LHCN-M2 (cell line): ENCODE results near the gene ZNF236. TPM values are rescaled to one million over a fixed set of nuclear protein-coding genes. Genes with fewer than 3 reads are reported as not detected.
"Not testable (repeated sequence)": the region's sequence is repeated elsewhere in the genome, so short reads cannot be mapped to it uniquely, and the experiment has no call there.

ENCODE experiments used
- DNase-seq: peaks from one replicate; pipeline ENCODE4 v3.0.0-alpha.2; 2012; ENCODE audit warnings: low read depth
- total RNA-seq: library from RNA; depleted of rRNA; stranded (reverse); fragments of >200 nt; gene quantifications from 2 replicates; pipeline ENCODE4 v1.2.3, GENCODE V29; 2014

The ZNF236 gene
- total RNA-seq, 1 experiment from 2014 or later: 6.4 TPM

DNA sequence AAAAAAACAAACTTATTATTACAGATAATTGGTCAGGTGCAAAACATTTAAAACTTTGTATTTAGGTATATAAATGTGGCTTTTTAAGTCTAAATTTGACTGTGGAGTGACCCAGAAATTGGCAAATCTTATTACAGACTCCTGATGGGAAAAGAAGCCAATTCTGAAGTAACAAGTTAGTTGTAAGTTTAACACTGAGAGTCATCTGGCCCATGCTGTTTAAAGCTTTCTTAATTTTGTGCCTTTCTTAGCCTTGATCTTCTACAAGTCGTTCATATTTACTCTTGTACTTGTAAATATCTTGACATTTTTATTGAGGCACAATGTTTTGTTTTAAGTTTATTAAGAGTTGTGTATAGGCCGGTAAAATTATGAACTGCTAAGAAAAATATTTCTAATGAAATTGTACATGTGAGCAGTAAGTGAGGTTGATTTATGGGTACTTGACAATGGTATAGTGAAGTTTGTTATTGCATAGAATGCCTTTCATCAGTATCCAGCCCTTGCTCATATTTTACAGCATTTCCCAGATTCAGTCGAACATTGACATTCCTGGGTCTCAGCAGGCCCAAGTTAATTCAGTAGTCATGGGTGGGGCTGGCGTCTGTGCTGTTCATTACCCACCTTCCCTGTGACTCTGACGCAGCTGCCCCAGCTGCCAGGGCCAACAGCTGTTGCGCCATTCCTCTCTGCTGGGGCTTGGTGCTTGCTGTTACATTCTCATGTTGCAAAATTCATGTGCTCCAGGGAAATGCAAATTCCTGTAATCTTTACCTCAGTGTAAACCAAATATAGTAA is 121.4 kb downstream of the ZNF236 start:
- peak; percentile 90 for DNase-seq

- DNase-seq: not testable (repeated sequence)
Measured at GRCh38 chr18:76944346-76944745, 122.0 kb downstream of the ZNF236 start.

DNA sequence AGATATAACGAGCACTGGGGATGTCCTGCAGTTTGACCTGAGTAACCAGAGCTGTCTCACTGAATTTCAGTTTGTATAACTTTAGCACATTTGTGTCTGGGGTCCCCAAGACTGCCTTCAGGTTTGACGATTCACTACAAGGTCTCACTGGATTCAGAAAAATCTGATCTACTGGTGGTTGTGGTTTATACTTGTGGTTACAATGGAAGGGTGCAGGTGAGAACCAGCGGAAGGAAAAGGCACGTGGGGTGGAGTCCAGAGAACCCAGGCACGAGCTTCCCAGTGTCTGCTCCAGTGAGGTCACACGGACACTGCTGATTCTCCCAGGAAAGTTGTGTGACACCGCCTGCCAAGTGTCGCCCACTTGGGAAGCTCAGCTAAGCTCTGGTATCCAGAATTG is 126.0 kb downstream of the ZNF236 start:
- DNase-seq: no peak

GRCh38 chr18:76951456-76952247 is 129.3 kb downstream of the ZNF236 start:
- no peak for DNase-seq

GRCh38 chr18:76952747-76953146 is 130.4 kb downstream of the ZNF236 start:
- DNase-seq: no peak

DNA sequence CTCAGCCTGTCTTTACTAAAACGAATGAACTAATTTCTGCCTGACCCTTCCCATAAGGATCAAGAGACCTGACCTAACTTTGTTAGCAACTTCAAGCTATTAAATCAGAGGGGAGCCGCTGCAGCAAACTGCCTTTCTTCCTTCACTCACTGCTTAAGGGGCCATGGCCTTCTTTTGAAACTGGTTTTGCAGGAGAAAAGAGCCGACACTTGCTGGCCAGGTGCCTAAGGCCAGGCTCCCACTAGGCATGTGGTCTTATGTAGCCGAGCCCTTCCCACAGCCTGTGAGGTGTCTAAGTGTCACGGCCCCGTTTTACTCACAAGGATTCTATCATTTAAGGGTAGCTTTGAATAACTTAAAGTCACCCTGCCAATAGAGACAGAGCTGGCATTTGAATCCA is 130.8 kb downstream of the ZNF236 start:
- DNase-seq: no peak

DNA sequence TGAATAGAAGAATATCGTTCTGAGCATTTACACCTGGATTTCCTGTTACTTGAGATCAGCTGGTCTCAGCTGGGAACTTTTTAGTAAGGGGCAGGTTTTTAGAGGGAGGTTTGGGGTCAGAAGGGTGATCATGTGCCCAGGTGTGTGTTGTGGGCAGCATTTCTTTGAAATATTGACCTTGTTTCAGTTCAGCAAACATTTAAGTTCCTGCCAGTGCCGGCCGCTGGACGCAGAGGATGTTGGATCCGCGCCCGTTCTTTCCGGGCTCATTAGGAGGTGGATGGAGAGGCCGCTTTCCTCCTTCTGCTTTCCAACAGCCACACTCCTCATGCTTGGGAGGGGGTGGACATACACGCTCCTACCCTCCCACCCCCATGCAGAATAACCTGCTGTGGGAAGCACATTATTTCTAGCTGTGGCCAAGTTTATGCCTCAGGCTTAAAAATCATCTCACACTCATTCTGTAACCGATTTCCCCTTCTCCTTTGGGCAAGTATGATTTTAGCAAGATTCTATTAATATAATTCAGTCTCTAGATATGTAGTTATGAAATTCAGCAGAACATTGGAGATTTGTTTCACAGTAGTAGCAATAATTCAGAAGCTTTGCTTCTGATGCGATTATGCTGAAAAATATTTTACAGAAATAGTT is 131.4 kb downstream of the ZNF236 start:
- no peak for DNase-seq

GRCh38 chr18:76955524-76956170 is 133.3 kb downstream of the ZNF236 start:
- DNase-seq: no peak

DNA sequence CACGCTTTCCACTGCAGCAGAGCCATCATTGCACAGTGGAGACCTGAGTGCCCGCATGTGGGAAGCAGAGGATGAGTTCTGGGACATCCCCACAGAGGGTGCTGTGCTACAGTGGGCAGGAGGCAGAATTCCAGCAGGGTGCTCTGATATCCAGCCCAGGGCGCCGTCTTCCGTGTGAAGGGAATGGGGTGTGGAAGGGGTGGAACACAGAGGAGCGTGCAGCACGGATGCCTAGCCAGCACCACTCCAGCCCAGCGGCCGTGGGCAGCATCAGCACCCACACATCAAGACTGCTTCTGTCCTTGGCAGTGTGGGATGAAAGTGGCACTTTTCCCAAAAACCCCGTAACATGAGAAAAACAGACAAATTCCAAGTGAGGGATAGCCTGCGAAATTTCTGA is 134.3 kb downstream of the ZNF236 start:
- DNase-seq: no peak

DNA sequence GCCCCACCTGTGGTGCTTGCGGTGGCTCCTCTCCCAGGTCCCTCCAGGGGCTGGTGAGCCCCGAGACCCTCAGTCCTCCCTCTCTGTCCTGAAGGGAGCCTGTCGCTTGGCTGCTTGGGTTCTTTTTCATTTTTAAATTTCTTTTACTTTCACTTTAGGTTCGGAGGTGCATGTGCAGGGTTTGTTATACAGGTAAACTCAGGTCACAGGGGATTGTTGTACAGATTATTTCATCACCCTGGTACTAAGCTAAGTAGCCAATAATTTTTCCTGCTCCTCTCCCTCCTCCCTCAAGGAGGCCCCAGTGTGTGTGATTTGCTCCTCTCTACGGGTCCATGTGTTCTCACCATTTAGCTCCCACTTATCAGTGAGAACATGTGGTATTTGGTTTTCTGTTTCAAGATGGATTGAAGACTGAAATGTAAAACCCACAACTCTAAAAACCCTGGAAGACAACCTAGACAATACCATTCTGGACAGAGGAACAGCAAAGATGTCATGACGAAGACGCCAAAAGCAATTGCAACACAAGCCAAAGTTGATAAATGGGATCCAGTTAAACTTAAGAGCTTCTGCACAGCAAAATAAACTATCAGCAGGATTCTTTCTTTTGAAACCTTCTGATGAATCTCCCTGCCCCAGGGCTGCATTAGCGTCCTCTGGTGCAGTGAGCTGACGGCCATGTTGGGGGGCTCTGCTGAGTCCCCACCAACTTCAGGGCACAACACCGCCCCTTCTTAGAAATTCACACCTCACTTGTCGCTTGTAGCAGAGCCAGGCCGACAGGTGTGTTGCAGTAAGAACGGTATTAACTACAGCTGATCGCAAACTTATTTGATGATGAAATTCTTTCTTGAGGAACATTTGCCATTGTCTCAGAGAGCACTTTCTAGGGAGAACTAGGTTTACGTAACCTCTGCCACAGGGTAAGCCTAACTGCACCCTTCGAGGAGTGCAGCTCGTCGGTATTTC is 135.3 kb downstream of the ZNF236 start:
- no peak for DNase-seq

GRCh38 chr18:76958692-76959341 is 136.5 kb downstream of the ZNF236 start:
- DNase-seq: no peak

DNA sequence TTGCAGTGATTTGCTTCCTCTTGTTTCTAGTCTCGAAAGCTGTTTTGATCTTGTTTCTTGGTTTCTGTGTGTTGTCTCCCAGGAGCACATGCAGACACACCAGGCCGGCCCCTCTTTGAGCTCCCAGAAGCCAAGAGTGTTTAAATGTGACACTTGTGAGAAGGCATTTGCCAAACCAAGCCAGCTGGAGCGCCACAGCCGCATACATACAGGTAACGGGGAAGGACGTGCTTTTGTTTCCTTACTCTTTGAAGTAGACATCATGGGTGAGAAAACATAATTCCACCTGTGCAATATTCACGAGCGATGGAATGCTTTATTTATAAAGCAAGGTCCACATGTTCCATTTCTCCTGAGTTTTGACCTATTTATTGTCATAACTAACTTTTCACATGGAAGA is 137.2 kb downstream of the ZNF236 start:
- DNase-seq: no peak

- no peak for DNase-seq
Measured at GRCh38 chr18:76960528-76961035, 138.2 kb downstream of the ZNF236 start.

DNA sequence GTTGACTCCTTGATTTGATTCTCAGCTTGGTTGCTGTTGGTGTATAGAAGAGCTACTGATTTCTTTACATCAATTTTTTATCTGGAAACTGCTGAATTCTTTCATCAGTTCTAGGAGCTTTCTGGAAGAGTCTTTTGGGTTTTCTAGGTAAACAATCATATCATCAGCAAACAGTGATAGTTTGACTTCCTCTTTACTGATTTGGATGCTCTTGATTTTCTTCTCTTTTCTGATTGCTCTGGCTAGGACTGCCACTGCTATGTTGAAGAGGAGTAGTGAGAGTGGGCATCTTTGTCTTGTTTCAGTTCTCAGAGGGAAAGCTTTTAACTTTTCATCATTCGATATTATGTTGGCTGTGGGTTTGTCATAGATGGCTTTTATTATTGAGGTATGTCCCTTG is 140.5 kb downstream of the ZNF236 start:
- DNase-seq: no peak

GRCh38 chr18:76963936-76964335 is 141.6 kb downstream of the ZNF236 start:
- DNase-seq: no peak

GRCh38 chr18:76965555-76966151 is 143.3 kb downstream of the ZNF236 start:
- DNase-seq: peak; percentile 14

GRCh38 chr18:76967299-76967698 is 144.9 kb downstream of the ZNF236 start:
- not testable (repeated sequence) for DNase-seq

GRCh38 chr18:76967721-76968472 is 145.5 kb downstream of the ZNF236 start:
- DNase-seq: no peak
